Prostate gland (tissue), 2 donors: Measurements from ENCODE around the gene MTM1. TPM values are rescaled to one million over a fixed set of nuclear protein-coding genes. Genes with fewer than 3 reads are reported as not detected.

Experiments used
- DNase-seq: peaks from one replicate; pipeline ENCODE4 v3.0.0-alpha.2; 2019; ENCODE audit warnings: low spot score
- H3K27ac ChIP-seq, 2 donors: fragments of 200-600 bp; sonication (generic); 2 replicates each; pipeline ENCODE4 v1.5.1; 2017 to 2019
- H3K27me3 ChIP-seq: fragments of 200-600 bp; sonication (generic); replicated peaks from 2 replicates; pipeline ENCODE4 v1.5.1; 2019; ENCODE audit not compliant: insufficient read depth
- H3K36me3 ChIP-seq, 2 donors: fragments of 200-600 bp; sonication (generic); 1 replicate in 1 of 2; 2 replicates in 1 of 2; pipeline versions ENCODE4 v1.5.1 to v1.8.1; 2017 to 2019
- H3K4me1 ChIP-seq: fragments of 200-600 bp; sonication (generic); replicated peaks from 2 replicates; pipeline ENCODE4 v1.5.1; 2019
- H3K4me3 ChIP-seq, 2 donors: fragments of 200-600 bp; sonication (generic); 2 replicates each; pipeline ENCODE4 v1.5.1; 2017 to 2019
- H3K9me3 ChIP-seq: fragments of 200-600 bp; sonication (generic); 2 replicates; pipeline ENCODE4 v1.5.1; 2017
- POLR2A ChIP-seq: fragments of 450-650 bp; IDR thresholded peaks from one replicate; pipeline ENCODE4 v1.6.1; 2016; ENCODE audit warnings: antibody characterized with exemption, mild to moderate bottlenecking
- POLR2AphosphoS5 ChIP-seq: sonication (generic); formaldehyde crosslinking; IDR thresholded peaks from one replicate; pipeline ENCODE4 v1.6.1; 2017; ENCODE audit warnings: antibody characterized with exemption
- WGBS: methylation state at CpG from one replicate; pipeline ENCODE4 v1.1.5; 2018; 5-methylcytosine and 5-hydroxymethylcytosine counted together
- intact Hi-C: fragments of 100-400 bp; cut with DNase I; formaldehyde crosslinking; loops from one replicate; pipeline ENCODE4 v1.14.2; 2022
- total RNA-seq, 2 donors: library from RNA; depleted of rRNA; stranded (reverse); fragments of >200 nt; gene quantifications; one replicate each; pipeline ENCODE4 v1.1.0, GENCODE V29; 2016
- TF ChIP-seq, protein P1 (sequence below), 4 experiments: fragments of 200-600 bp in 2 of 4; fragments of 450-650 bp in 2 of 4; sonication (generic) in 2 of 4; IDR thresholded peaks; 1 replicate in 3 of 4; 2 replicates in 1 of 4; pipeline ENCODE4 v1.5.1; 2016 to 2019; ENCODE audit warnings: antibody characterized with exemption in 4 of 4, mild to moderate bottlenecking in 2 of 4, moderate library complexity in 2 of 4

MTM1 gene
- total RNA-seq, 2 donors from 2014 or later, result 10.3 to 30.2 TPM

DNA sequence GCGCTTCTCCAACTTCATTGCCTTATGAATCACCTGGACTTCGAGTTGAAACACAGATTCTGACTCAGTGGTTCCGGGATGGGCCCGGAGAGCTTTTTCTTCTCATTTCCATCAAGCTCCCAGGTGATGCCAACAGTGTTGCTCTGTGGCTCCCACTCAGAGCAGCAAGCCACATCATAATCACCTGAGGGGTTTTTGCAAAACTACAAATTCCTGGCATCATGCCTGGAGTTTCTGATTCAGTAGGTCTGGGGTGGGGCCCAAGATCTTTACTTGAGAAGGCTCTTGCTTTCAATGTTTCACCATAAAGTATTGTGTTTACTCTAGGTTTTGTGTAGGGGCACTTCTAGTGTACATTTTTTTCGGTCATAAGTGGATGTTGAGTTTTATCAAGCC is 7.0 kb downstream of the MTM1 start:
- Histone ChIP-seq H3K9me3 (no peaks in the 10 kb centered on the region), H3K4me1 (no peaks in the 10 kb centered on the region), H3K4me3 (no peak overlapping the region), H3K27ac (no peak overlapping the region), H3K36me3 (no peaks in the 10 kb centered on the region), H3K27me3 (no peaks in the 10 kb centered on the region)
- intact Hi-C loops, result loop anchor here (10.0 kb wide), 1 partner anchor 69 kb away; no protein-coding TSS in a partner anchor
- DNase-seq, result peak; percentile 4
- TF ChIP-seq, protein P1, sequence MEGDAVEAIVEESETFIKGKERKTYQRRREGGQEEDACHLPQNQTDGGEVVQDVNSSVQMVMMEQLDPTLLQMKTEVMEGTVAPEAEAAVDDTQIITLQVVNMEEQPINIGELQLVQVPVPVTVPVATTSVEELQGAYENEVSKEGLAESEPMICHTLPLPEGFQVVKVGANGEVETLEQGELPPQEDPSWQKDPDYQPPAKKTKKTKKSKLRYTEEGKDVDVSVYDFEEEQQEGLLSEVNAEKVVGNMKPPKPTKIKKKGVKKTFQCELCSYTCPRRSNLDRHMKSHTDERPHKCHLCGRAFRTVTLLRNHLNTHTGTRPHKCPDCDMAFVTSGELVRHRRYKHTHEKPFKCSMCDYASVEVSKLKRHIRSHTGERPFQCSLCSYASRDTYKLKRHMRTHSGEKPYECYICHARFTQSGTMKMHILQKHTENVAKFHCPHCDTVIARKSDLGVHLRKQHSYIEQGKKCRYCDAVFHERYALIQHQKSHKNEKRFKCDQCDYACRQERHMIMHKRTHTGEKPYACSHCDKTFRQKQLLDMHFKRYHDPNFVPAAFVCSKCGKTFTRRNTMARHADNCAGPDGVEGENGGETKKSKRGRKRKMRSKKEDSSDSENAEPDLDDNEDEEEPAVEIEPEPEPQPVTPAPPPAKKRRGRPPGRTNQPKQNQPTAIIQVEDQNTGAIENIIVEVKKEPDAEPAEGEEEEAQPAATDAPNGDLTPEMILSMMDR (IDR thresholded peaks at IDR 0.05), result no peak
- TF ChIP-seq POLR2AphosphoS5, result no peak
- TF ChIP-seq POLR2A, result no peak
- 82% methylated on average over 5 of the region's 5 CpGs for WGBS

DNA sequence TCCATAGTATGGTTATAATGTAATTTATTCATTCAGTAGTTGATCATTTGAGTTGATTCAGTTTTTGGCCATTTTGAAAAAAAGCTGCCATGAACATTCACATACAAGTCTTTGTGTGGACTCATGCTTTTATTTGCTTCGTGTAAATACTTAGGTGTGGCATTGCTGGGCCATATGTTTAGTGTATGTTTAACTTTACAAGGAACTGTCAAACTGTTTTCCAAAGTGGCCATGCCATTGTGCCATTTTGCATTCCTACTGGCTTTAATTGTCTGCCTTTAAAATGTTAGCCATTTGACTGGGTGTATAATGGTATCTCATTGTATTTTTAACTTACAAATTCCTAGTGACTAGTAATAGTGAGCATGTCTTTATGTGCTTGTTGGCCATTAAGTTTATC is 8.8 kb downstream of the MTM1 start:
- TF ChIP-seq POLR2A, result no peak
- TF ChIP-seq POLR2AphosphoS5, result no peak
- TF ChIP-seq, protein P1 (IDR thresholded peaks at IDR 0.05), result no peak
- no peaks in the 10 kb centered on the region for H3K36me3 ChIP-seq
- no peaks in the 10 kb centered on the region for H3K9me3 ChIP-seq
- no peak for DNase-seq
- WGBS, result 50% methylated on average over 1 of the region's 1 CpG
- H3K27me3 ChIP-seq, result no peaks in the 10 kb centered on the region
- intact Hi-C loops, result loop anchor here (10.0 kb wide), 1 partner anchor 68 kb away; no protein-coding TSS in a partner anchor
- H3K27ac ChIP-seq, result no peak overlapping the region
- no peaks in the 10 kb centered on the region for H3K4me1 ChIP-seq
- H3K4me3 ChIP-seq, result no peak overlapping the region

- Histone ChIP-seq H3K4me1 (no peaks in the 10 kb centered on the region), H3K4me3 (no peak overlapping the region), H3K9me3 (no peaks in the 10 kb centered on the region), H3K36me3 (no peaks in the 10 kb centered on the region), H3K27ac (no peak overlapping the region), H3K27me3 (no peaks in the 10 kb centered on the region)
- no peak for DNase-seq
- intact Hi-C loops, result no loop called here
- 25% methylated on average over 4 of the region's 4 CpGs for WGBS
- no peak for TF ChIP-seq POLR2AphosphoS5
- TF ChIP-seq, protein P1 (IDR thresholded peaks at IDR 0.05), result no peak
- TF ChIP-seq POLR2A, result no peak
Observed at GRCh38 chrX:150581093-150581775, 12.8 kb downstream of the MTM1 start.

GRCh38 chrX:150582338-150582948 is 14.0 kb downstream of the MTM1 start:
- intact Hi-C loops, result no loop called here
- Histone ChIP-seq H3K4me1 (no peaks in the 10 kb centered on the region), H3K27me3 (no peaks in the 10 kb centered on the region), H3K4me3 (no peak overlapping the region), H3K9me3 (no peaks in the 10 kb centered on the region), H3K36me3 (no peaks in the 10 kb centered on the region), H3K27ac (no peak overlapping the region)
- TF ChIP-seq POLR2A (no peak), POLR2AphosphoS5 (no peak)
- TF ChIP-seq, protein P1 (IDR thresholded peaks at IDR 0.05), result no peak
- no peak for DNase-seq
